ENCODE data around the gene KRTAP6-2.

DNA sequence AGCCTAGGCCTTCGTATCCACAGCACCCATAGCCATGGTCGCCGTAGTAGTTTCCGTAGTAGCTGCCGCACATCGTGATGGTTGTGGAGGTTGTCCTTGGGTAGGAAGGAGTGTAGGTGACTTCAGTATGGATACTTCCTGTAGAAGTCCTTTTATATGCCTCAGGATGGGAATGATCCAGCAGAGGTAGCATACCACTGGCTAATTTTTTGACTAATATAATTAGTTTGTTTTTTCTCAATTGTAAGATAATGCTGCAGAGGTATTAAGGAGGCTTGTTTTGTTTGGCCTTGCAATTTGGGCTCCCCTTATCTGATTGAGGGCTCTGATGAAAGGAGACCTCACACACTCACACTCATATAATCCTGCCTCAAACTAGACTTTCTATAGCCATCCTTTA, at the start of gene KRTAP6-2:
- TF ChIP-seq CTCF (IDR thresholded peaks at IDR 0.05) (no peak), MAFK (IDR thresholded peaks at IDR 0.05; ENCODE audit: partially characterized antibody) (no peak), RNF2 (IDR thresholded peaks at IDR 0.05; ENCODE audit: borderline replicate concordance, low read depth) (no peak), BHLHE40 (IDR thresholded peaks at IDR 0.05; ENCODE audit: low read depth, low read length) (no peak), HOXA7 (CRISPR knock-in tag; IDR thresholded peaks at IDR 0.05) (no peak), EP300 (IDR thresholded peaks at IDR 0.05) (no peak), CEBPB (IDR thresholded peaks at IDR 0.05) (no peak), ESRRA (IDR thresholded peaks at IDR 0.05; ENCODE audit: borderline replicate concordance, low read length) (no peak), ELK1 (IDR thresholded peaks at IDR 0.05; ENCODE audit: low read depth, low read length) (no peak)
- TF ChIP-seq, protein P1, sequence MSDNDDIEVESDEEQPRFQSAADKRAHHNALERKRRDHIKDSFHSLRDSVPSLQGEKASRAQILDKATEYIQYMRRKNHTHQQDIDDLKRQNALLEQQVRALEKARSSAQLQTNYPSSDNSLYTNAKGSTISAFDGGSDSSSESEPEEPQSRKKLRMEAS (IDR thresholded peaks at IDR 0.05), result no peak
